Stimulated activated CD8-positive, alpha-beta memory T cell treated with anti-CD3 and anti-CD28 coated beads, Interleukin-4, amount 100 ng/mL, for 24 hours (primary cell): Measurements from ENCODE around the gene IL4R.
"Not testable (repeated sequence)": the region's sequence is repeated elsewhere in the genome, so short reads cannot be mapped to it uniquely, and the experiment has no call there.

Source experiments
- DNase-seq: peaks from one replicate; pipeline ENCODE4 v3.0.0-alpha.2; 2020; ENCODE audit warnings: low read depth

IL4R gene

GRCh38 chr16:27288313-27288712 is 25.5 kb upstream of the IL4R start:
- DNase-seq: not testable (repeated sequence)

GRCh38 chr16:27289669-27290068 is 24.1 kb upstream of the IL4R start:
- no peak for DNase-seq

- no peak for DNase-seq
Observed at GRCh38 chr16:27290562-27290961, 23.2 kb upstream of the IL4R start.

GRCh38 chr16:27291106-27291505 is 22.7 kb upstream of the IL4R start:
- no peak for DNase-seq

- DNase-seq: no peak
Observed at GRCh38 chr16:27291722-27292240, 22.0 kb upstream of the IL4R start.

GRCh38 chr16:27293343-27293742 is 20.4 kb upstream of the IL4R start:
- no peak for DNase-seq

- no peak for DNase-seq
Observed at GRCh38 chr16:27298132-27298531, 15.6 kb upstream of the IL4R start.

- no peak for DNase-seq
Observed at GRCh38 chr16:27301236-27301861, 12.4 kb upstream of the IL4R start.

GRCh38 chr16:27302126-27302525 is 11.6 kb upstream of the IL4R start:
- DNase-seq: no peak

- DNase-seq: no peak
Observed at GRCh38 chr16:27303256-27304100, 10.3 kb upstream of the IL4R start.

GRCh38 chr16:27304102-27304501 is 9.7 kb upstream of the IL4R start:
- DNase-seq: no peak

GRCh38 chr16:27304881-27305745 is 8.7 kb upstream of the IL4R start:
- no peak for DNase-seq

GRCh38 chr16:27305839-27306442 is 7.8 kb upstream of the IL4R start:
- no peak for DNase-seq

GRCh38 chr16:27308792-27309191 is 5.0 kb upstream of the IL4R start:
- DNase-seq: no peak

- no peak for DNase-seq
Observed at GRCh38 chr16:27310576-27311447, 3.0 kb upstream of the IL4R start.

GRCh38 chr16:27311448-27311830 is 2.3 kb upstream of the IL4R start:
- DNase-seq: no peak

- no peak for DNase-seq
Observed at GRCh38 chr16:27311897-27312303, 1.9 kb upstream of the IL4R start.

GRCh38 chr16:27312580-27313421 is 973 bp upstream of the IL4R start:
- DNase-seq: no peak

GRCh38 chr16:27314161-27314723 is 468 bp downstream of the IL4R start:
- DNase-seq: peak; percentile 30

- DNase-seq: no peak
Observed at GRCh38 chr16:27314986-27315332, 1.2 kb downstream of the IL4R start.
